Esophagus squamous epithelium (tissue), 4 donors: Measurements from ENCODE around the gene TRIM36.

ENCODE experiments used
- CTCF ChIP-seq, 6 experiments: fragments of 450-650 bp in 4 of 6; fragments of 200-600 bp in 2 of 6; sonication (generic) in 2 of 6; IDR thresholded peaks; one replicate each; pipeline ENCODE4 v1.5.1; 2016 to 2019; ENCODE audit warnings: antibody characterized with exemption in 6 of 6, mild to moderate bottlenecking in 4 of 6, moderate library complexity in 4 of 6
- POLR2A ChIP-seq, 4 donors: fragments of 450-650 bp; IDR thresholded peaks; one replicate each; pipeline ENCODE4 v1.6.1; 2017; ENCODE audit warnings: antibody characterized with exemption in 4 of 4, mild to moderate bottlenecking in 4 of 4, moderate library complexity in 3 of 4

DNA sequence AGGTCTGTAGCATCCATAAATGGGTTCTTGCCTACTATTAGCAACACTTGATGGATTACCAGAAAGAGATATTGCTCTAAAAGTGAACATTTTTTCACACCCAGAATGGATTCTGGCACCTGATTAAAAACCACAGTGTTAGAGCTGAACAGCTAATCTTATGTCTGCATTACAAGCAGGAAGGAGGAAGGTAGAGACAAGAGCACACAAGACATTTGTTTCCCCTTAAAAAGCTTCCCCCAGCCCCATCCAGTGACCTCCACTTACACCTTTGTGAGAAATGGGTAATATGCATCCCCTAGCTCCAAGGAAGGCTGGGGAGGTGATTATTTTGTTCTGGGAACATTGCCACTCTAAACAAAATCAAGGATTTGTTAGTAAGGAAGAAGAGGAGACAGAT is 12.0 kb upstream of the TRIM36 start:
- TF ChIP-seq CTCF (IDR thresholded peaks at IDR 0.05) (no peak), POLR2A (IDR thresholded peaks at IDR 0.05) (no peak)
